ENCODE measurements around the gene EPGN.

DNA sequence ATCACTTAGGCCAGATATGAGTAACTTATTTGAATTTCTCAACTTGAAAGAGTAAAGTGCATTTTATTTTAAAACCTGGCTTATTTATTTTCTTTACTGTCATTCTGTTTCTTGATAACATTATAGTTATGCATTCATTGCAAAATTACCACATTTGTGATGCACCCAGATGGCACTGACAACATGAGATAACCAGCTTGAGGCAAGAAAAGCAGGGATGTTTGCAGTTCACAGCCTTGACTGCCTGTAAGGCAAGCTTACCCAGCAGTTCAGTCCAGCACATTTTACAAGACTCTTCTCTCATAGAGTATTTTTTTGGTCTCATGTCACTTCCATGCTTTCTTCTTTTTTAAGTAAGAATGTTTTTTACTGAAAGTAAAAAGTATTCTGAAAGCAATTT lies 25.3 kb upstream of the EPGN start:
- TF ChIP-seq, protein P1, sequence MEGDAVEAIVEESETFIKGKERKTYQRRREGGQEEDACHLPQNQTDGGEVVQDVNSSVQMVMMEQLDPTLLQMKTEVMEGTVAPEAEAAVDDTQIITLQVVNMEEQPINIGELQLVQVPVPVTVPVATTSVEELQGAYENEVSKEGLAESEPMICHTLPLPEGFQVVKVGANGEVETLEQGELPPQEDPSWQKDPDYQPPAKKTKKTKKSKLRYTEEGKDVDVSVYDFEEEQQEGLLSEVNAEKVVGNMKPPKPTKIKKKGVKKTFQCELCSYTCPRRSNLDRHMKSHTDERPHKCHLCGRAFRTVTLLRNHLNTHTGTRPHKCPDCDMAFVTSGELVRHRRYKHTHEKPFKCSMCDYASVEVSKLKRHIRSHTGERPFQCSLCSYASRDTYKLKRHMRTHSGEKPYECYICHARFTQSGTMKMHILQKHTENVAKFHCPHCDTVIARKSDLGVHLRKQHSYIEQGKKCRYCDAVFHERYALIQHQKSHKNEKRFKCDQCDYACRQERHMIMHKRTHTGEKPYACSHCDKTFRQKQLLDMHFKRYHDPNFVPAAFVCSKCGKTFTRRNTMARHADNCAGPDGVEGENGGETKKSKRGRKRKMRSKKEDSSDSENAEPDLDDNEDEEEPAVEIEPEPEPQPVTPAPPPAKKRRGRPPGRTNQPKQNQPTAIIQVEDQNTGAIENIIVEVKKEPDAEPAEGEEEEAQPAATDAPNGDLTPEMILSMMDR (IDR thresholded peaks at IDR 0.05), result no peak
- no peak for TF ChIP-seq POLR2A (IDR thresholded peaks at IDR 0.05)
